ENCODE data around the gene CDK14.

CDK14 gene

DNA sequence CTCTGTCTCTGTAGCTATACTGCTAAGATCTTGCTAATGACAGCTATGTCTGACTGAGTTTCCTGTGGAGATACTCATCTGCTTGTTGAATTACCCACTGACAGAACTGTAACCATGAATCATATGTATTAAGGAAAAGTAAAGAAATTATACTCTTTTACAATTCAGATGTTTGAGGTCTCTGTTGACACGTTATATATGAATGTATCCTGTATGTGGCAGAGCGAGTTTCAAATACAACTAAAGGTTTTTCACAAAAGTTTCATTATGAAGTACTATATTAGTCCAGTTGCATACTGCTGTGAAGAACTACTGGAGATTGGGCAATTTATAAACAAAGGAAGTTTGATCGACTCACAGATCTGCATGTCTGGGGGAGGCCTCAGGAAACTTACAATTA, 232.5 kb downstream of the CDK14 start:
- Histone ChIP-seq H3K36me3 (ENCODE audit: insufficient read depth, low read length) (no peaks in the 10 kb centered on the region), H3K4me1 (ENCODE audit: insufficient read depth, low read length) (0 out of 2 replicates have a peak, but pooled peaks cover 3% of the 10 kb centered on the region), H3K9me3 (ENCODE audit: control insufficient read depth, insufficient read depth, low read length) (peaks cover 10% of the 10 kb centered on the region), H3K9ac (ENCODE audit: low read depth, low read length) (no peak overlapping the region)

DNA sequence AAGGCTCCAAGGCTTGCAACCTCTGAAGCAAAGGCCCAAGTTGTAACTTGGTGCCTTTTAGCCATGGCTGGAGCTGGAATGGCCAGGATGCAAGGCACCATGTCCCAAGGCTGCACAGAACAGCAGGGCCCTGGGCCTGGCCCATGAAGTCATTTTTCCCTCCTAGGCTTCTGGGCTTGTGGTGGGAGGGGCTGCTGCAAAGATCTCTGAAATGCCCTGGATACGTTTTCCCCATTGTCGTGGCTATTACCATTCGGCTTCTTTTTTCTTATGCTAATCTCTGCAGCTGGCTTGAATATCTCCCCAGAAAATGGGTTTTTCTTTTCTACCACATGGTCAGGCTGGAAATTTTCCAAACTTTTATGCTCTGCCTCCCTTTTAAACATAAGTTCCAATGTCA, 234.2 kb downstream of the CDK14 start:
- 0 out of 2 replicates have a peak, but pooled peaks cover 3% of the 10 kb centered on the region for H3K4me1 ChIP-seq (ENCODE audit: insufficient read depth, low read length)
- H3K9ac ChIP-seq (ENCODE audit: low read depth, low read length), result no peak overlapping the region
- no peaks in the 10 kb centered on the region for H3K36me3 ChIP-seq (ENCODE audit: insufficient read depth, low read length)
- peaks cover 10% of the 10 kb centered on the region for H3K9me3 ChIP-seq (ENCODE audit: control insufficient read depth, insufficient read depth, low read length)

DNA sequence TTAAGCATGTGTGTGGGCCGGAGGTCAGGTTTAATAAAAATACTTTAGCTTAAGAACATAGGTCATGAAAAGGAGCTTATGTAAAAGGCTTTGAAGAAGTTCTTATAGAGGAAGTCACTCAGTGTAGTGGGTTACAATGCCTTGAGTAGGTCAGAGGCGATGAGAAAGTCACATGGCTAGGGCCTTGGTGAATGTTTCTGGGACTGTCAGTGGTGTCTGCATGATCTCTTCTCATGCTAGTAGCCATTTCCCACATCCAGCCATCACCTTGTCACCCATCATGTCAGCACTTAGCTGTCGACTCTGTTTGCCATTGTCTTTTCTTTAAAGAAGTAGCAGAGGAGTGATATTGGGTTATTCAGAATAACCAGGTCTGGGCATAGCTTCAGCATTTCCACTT, 236.6 kb downstream of the CDK14 start:
- 0 out of 2 replicates have a peak, but pooled peaks cover 3% of the 10 kb centered on the region for H3K4me1 ChIP-seq (ENCODE audit: insufficient read depth, low read length)
- H3K9me3 ChIP-seq (ENCODE audit: control insufficient read depth, insufficient read depth, low read length), result peaks cover 18% of the 10 kb centered on the region
- no peak overlapping the region for H3K9ac ChIP-seq (ENCODE audit: low read depth, low read length)
- H3K36me3 ChIP-seq (ENCODE audit: insufficient read depth, low read length), result no peaks in the 10 kb centered on the region

DNA sequence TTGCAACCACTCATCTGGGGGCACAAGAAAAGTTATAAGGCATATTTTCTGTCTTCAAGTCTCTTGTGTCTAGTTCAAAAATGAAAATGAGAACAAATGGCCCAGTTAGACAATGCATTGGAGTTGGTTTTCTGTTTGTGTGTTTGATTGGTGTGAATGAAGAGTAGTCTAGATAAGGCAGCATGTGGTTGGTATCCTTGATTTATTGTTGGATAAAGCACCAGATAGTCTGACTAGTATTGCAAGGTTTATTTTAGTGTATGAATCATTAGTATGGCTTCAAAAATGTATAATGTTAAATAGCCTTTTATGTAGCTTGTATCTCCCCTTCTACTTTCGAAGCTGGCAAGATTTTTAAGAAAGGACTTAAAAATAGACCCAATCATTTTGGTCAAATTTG, 237.3 kb downstream of the CDK14 start:
- Histone ChIP-seq H3K4me1 (ENCODE audit: insufficient read depth, low read length) (0 out of 2 replicates have a peak, but pooled peaks cover 3% of the 10 kb centered on the region), H3K36me3 (ENCODE audit: insufficient read depth, low read length) (no peaks in the 10 kb centered on the region), H3K9ac (ENCODE audit: low read depth, low read length) (no peak overlapping the region), H3K9me3 (ENCODE audit: control insufficient read depth, insufficient read depth, low read length) (peaks cover 19% of the 10 kb centered on the region)

DNA sequence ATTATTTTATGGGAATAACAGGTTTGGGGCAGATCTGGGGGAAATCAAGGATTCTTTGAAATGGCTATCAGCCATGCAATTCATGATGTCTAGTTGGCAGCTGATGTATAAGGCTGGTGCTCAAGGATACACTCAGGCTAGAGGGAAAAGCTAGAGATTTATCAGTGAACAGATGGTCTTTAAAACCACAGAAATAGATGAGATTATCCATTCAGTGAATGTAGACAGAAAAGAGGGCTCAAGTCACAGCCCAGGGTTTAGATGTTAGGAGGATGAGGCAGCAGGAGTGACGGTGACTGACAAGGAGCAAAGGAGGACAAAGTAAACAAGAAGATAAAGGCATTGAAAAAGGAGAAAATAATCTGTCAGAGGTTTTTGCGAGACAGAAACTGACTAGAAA, 238.7 kb downstream of the CDK14 start:
- H3K9ac ChIP-seq (ENCODE audit: low read depth, low read length), result no peak overlapping the region
- H3K36me3 ChIP-seq (ENCODE audit: insufficient read depth, low read length), result no peaks in the 10 kb centered on the region
- 0 out of 2 replicates have a peak, but pooled peaks cover 3% of the 10 kb centered on the region for H3K4me1 ChIP-seq (ENCODE audit: insufficient read depth, low read length)
- peaks cover 11% of the 10 kb centered on the region for H3K9me3 ChIP-seq (ENCODE audit: control insufficient read depth, insufficient read depth, low read length)

DNA sequence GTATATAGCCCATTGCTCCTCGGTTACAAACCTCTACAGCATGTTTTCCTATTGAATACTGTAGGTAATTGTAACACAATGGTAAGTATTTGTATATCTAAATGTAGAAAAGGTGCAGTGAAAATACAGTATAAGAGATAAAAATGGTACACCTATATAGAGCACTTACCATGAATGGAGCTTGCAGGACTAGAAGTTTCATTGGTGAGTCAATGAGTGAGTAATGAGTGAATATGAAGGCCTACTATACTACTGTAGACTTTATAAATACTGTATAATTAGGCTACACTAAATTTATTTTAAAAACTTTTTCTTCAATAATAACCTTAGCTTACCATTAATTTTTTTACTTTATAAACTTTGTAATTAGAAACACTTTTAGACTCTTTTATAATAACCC, 239.7 kb downstream of the CDK14 start:
- H3K4me1 ChIP-seq (ENCODE audit: insufficient read depth, low read length), result no peaks in the 10 kb centered on the region
- no peak overlapping the region for H3K9ac ChIP-seq (ENCODE audit: low read depth, low read length)
- H3K36me3 ChIP-seq (ENCODE audit: insufficient read depth, low read length), result no peaks in the 10 kb centered on the region
- peaks cover 9% of the 10 kb centered on the region for H3K9me3 ChIP-seq (ENCODE audit: control insufficient read depth, insufficient read depth, low read length)

DNA sequence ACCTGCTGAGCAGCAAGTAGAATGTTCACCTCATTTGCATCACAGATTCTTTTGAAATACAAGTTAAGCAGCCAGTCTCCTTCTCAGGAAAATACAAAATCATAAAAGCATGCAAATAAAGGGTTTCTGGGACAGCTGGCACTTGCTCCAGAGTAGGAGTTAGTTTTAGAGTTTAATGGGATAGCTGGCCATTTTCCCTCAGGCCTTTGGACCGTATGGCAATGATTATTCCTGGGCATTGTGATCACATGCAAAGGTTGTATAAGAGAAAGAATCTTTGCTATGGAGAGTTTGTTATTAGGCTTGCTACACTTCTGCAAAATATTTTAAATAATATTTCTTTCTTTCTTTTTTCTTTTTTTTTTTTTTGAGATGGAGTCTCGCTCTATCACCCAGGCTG, 240.8 kb downstream of the CDK14 start:
- peaks cover 9% of the 10 kb centered on the region for H3K9me3 ChIP-seq (ENCODE audit: control insufficient read depth, insufficient read depth, low read length)
- no peaks in the 10 kb centered on the region for H3K36me3 ChIP-seq (ENCODE audit: insufficient read depth, low read length)
- H3K4me1 ChIP-seq (ENCODE audit: insufficient read depth, low read length), result no peaks in the 10 kb centered on the region
- no peak overlapping the region for H3K9ac ChIP-seq (ENCODE audit: low read depth, low read length)

DNA sequence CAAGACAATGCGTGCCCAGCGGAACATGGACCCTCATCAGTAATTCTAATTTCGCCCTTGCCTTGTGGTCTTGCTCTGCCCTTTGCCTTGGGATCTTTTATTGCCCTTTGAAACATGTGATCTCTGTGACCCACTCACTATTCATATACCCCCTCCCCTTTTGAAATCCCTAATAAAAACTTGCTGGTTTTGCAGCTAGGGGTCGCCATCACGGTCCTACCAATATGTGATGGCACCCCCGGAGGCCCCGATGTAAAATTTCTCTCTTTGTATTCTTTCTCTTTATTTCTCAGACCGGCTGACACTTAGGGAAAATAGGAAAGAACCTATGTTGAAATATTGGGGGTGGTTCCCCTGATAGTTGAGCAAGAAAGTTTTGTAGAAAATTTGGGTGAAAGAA, 242.7 kb downstream of the CDK14 start:
- no peaks in the 10 kb centered on the region for H3K36me3 ChIP-seq (ENCODE audit: insufficient read depth, low read length)
- H3K9ac ChIP-seq (ENCODE audit: low read depth, low read length), result no peak overlapping the region
- peaks cover 9% of the 10 kb centered on the region for H3K9me3 ChIP-seq (ENCODE audit: control insufficient read depth, insufficient read depth, low read length)
- H3K4me1 ChIP-seq (ENCODE audit: insufficient read depth, low read length), result no peaks in the 10 kb centered on the region

DNA sequence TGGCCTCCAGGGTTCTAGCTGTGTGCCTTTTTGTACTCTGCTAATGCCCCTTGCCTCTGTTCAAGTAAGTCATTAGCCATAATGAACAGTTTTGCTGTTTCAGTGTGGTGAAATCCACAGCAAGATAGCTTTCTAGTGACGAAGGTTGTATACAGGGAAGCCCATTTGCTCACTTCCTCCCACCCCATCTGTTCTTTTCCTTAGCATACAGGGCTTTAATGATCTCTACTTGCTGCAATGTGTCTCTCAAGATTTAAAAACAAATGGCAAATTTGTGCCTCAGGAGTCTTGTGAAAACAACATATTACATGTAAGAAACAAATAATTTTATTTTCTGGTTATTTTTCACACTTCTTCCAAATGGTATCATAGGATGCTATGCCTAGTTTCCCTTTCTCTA, 243.2 kb downstream of the CDK14 start:
- Histone ChIP-seq H3K36me3 (ENCODE audit: insufficient read depth, low read length) (no peaks in the 10 kb centered on the region), H3K9me3 (ENCODE audit: control insufficient read depth, insufficient read depth, low read length) (peaks cover 9% of the 10 kb centered on the region), H3K9ac (ENCODE audit: low read depth, low read length) (no peak overlapping the region), H3K4me1 (ENCODE audit: insufficient read depth, low read length) (no peaks in the 10 kb centered on the region)

DNA sequence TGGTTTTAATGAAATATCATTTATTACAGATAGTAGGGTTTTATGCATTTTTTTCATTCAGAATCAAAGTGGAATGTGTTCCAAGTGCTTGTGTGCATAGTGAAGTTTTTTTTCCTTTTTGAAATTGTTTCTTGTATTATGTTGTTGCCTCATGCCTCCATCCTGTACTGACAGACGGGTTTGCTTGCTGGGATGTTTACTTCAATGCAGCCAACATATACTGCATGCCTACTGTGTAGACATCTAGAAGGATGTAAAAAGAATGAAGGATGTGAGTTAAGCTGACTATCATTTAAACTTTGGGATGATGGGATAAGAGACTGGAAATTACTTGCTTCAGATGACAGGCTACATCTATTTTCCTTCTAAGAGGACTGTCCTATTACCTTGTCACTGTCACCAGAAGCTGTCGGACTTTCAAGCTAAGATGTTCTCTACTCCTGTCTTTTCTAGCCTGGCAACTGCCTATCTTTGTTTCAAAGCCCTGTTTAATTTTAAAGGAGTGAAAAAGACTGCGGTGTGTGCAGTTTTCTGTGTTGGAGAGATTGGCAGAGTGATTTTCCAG, 243.7 kb downstream of the CDK14 start:
- peaks cover 9% of the 10 kb centered on the region for H3K9me3 ChIP-seq (ENCODE audit: control insufficient read depth, insufficient read depth, low read length)
- no peak overlapping the region for H3K9ac ChIP-seq (ENCODE audit: low read depth, low read length)
- no peaks in the 10 kb centered on the region for H3K4me1 ChIP-seq (ENCODE audit: insufficient read depth, low read length)
- no peaks in the 10 kb centered on the region; the same call in 1 of the 2 replicates for H3K36me3 ChIP-seq (ENCODE audit: insufficient read depth, low read length)

DNA sequence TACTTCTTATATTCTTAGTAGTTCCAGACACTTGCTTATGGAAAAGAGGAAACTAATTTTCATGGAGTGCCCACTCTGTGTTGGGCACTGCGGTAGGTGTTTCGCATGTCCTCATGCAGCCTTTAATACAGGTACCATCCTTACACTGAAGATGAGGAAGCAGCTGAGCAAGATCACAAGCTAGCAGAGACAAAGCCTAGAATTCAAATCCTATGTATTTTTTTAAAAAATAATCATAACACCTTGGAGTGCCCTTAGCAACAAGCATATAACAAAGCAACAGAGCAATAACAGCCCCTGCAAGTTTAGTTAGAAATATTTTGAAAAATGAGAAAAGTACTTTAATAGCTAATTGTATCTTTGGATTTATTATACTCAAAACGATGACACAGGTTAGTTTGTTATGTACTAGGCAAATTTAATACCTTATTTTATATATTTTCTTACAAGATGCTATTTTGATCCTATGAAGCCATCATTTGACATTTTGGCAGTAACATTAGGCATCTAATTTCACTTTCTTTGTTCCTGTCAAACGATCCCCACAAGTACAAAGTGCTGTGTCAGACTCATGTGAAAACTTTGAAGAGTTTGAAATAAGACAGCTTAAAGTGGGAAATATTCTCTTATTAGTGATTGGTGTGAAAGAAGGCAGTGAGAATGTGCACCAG, 245.8 kb downstream of the CDK14 start:
- H3K36me3 ChIP-seq (ENCODE audit: insufficient read depth, low read length), result no peaks in the 10 kb centered on the region; the same call in 1 of the 2 replicates
- no peak overlapping the region for H3K9ac ChIP-seq (ENCODE audit: low read depth, low read length)
- H3K9me3 ChIP-seq (ENCODE audit: control insufficient read depth, insufficient read depth, low read length), result peaks cover 6% of the 10 kb centered on the region
- H3K4me1 ChIP-seq (ENCODE audit: insufficient read depth, low read length), result no peaks in the 10 kb centered on the region

DNA sequence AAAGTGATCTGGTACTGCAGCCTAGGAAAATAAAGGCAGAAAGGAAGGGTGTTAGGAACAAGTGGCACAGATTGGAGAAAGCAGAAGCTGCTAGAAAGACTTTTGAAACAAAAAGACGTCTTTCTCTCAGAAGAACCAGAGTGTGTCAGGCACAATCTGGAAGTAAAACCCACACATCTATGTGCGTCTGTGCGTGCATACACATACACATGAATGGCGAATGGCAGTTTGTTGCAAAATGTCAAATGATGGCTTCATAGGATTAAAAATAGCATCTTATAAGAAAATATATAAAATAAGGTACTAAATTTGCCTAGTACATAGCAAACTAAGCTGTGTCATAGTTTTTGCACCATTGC, 246.3 kb downstream of the CDK14 start:
- H3K9ac ChIP-seq (ENCODE audit: low read depth, low read length), result no peak overlapping the region
- no peaks in the 10 kb centered on the region for H3K4me1 ChIP-seq (ENCODE audit: insufficient read depth, low read length)
- H3K36me3 ChIP-seq (ENCODE audit: insufficient read depth, low read length), result no peaks in the 10 kb centered on the region; the same call in 1 of the 2 replicates
- peaks cover 4% of the 10 kb centered on the region; the same call in 1 of the 2 replicates for H3K9me3 ChIP-seq (ENCODE audit: control insufficient read depth, insufficient read depth, low read length)

DNA sequence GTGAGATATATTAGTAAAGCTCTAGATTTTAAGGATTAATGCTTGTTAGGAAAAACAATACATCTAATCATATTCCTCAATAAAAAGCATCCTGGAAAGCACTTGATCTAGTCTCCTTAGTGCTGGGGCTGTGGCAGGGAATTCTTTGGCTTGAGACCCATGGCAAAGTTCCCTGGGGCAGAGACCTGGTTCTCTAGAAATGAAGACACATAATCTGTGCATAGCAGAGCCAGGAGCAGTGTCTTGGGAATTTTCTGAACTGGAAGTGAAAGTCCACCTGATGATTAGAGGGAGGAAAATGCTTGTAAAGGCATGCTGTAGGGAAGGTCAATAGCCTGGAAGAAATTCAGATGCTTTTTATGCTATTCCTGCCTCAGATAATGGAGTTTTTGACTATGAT, 247.4 kb downstream of the CDK14 start:
- Histone ChIP-seq H3K4me1 (ENCODE audit: insufficient read depth, low read length) (no peaks in the 10 kb centered on the region), H3K36me3 (ENCODE audit: insufficient read depth, low read length) (no peaks in the 10 kb centered on the region; the same call in 1 of the 2 replicates)

DNA sequence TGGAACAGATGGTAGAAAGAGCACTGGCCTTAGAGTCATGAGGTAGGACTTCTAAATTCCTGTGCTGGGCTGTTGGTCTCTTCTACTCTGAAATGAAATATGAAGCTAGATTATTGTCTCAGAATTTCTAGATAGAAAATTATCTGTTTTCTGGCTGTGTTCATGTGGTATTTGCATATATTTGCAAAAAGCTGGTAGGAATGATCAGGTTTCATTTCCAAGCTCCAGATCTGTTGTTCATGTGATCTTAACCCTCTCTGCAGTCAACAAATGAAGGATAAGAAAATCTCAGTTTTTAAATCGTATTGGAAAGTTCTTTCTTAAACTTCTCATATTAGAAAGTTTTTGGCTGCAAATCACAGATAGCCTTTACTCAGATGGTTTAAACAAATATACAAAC, 248.3 kb downstream of the CDK14 start:
- H3K4me1 ChIP-seq (ENCODE audit: insufficient read depth, low read length), result no peaks in the 10 kb centered on the region
- H3K36me3 ChIP-seq (ENCODE audit: insufficient read depth, low read length), result no peaks in the 10 kb centered on the region; the same call in 1 of the 2 replicates
- no peak overlapping the region for H3K9ac ChIP-seq (ENCODE audit: low read depth, low read length)
- no peaks in the 10 kb centered on the region for H3K9me3 ChIP-seq (ENCODE audit: control insufficient read depth, insufficient read depth, low read length)

More for the DNA sequence above, 247.4 kb downstream of the CDK14 start:
- Histone ChIP-seq H3K9me3 (ENCODE audit: control insufficient read depth, insufficient read depth, low read length) (no peaks in the 10 kb centered on the region), H3K9ac (ENCODE audit: low read depth, low read length) (no peak overlapping the region)

DNA sequence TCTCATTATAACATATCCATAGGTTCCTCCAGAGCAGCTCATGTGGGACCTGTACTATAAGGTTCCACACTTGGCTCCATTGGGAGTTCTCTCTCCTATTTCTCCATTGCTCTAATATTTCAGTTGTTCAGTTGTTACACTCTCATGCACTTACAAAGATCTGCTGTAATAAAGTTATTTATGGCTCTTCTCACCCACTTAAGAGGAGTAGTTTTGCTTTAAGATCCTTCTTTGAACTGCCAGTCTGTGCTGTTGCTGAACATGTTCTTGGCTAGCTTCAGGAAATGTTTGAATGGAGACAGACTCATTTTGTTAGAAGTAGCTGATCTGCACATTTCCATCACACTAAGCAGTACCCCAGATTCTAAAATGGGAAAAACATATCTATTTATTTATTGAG, 250.1 kb downstream of the CDK14 start:
- Histone ChIP-seq H3K4me1 (ENCODE audit: insufficient read depth, low read length) (no peaks in the 10 kb centered on the region), H3K36me3 (ENCODE audit: insufficient read depth, low read length) (no peaks in the 10 kb centered on the region; the same call in 1 of the 2 replicates), H3K9ac (ENCODE audit: low read depth, low read length) (no peak overlapping the region), H3K9me3 (ENCODE audit: control insufficient read depth, insufficient read depth, low read length) (no peaks in the 10 kb centered on the region)

All from ES-I3 (cell line).